Loucy (cell line): ENCODE data around the gene LCE2D.

ENCODE experiments used
- H2AFZ ChIP-seq: fragments of 200-600 bp; sonication (generic); 2 replicates; pipeline ENCODE4 v1.6.0; 2016; ENCODE audit warnings: antibody characterized with exemption, mild to moderate bottlenecking, low read length, moderate library complexity
- H3F3A ChIP-seq: fragments of 200-600 bp; 2 replicates; pipeline ENCODE4 v1.6.0; 2016; ENCODE audit warnings: antibody characterized with exemption, low read depth, mild to moderate bottlenecking
- H3K27me3 ChIP-seq: fragments of 200-600 bp; sonication (generic); 2 replicates; pipeline ENCODE4 v1.6.1; 2014; ENCODE audit warnings: low read length, mild to moderate bottlenecking; ENCODE audit not compliant: insufficient read depth, poor library complexity, severe bottlenecking
- H3K36me3 ChIP-seq: fragments of 200-600 bp; sonication (generic); 2 replicates; pipeline ENCODE4 v1.6.1; 2016; ENCODE audit warnings: low read length; ENCODE audit not compliant: insufficient read depth
- H3K4me1 ChIP-seq: fragments of 200-600 bp; sonication (generic); 2 replicates; pipeline ENCODE4 v1.5.1; 2014; ENCODE audit warnings: low read length, mild to moderate bottlenecking; ENCODE audit not compliant: insufficient read depth, poor library complexity, severe bottlenecking
- H3K4me2 ChIP-seq: fragments of 200-600 bp; sonication (generic); 2 replicates; pipeline ENCODE4 v1.6.0; 2014; ENCODE audit warnings: antibody characterized with exemption, low read length, low read depth, mild to moderate bottlenecking; ENCODE audit not compliant: poor library complexity, severe bottlenecking
- H3K4me3 ChIP-seq: fragments of 200-600 bp; sonication (generic); 2 replicates; pipeline ENCODE4 v1.5.1; 2014; ENCODE audit warnings: low read length, mild to moderate bottlenecking, mixed read lengths; ENCODE audit not compliant: poor library complexity, severe bottlenecking
- H3K79me2 ChIP-seq: fragments of 200-600 bp; sonication (generic); 2 replicates; pipeline ENCODE4 v1.6.1; 2014; ENCODE audit warnings: low read length; ENCODE audit not compliant: insufficient read depth
- H3K9ac ChIP-seq: fragments of 200-600 bp; sonication (generic); 2 replicates; pipeline ENCODE4 v1.6.0; 2014; ENCODE audit warnings: mild to moderate bottlenecking, low read depth, low read length, moderate library complexity; ENCODE audit not compliant: poor library complexity, severe bottlenecking
- H3K9me2 ChIP-seq: fragments of 200-600 bp; sonication (generic); replicated peaks from 2 replicates; pipeline ENCODE4 v1.6.1; 2016; ENCODE audit warnings: low read depth, low read length, mixed read lengths
- H3K9me3 ChIP-seq: fragments of 200-600 bp; sonication (generic); 2 replicates; pipeline ENCODE4 v1.6.1; 2014; ENCODE audit warnings: mild to moderate bottlenecking, antibody characterized with exemption, low read length, low read depth; ENCODE audit not compliant: insufficient read depth
- H4K20me1 ChIP-seq: fragments of 200-600 bp; sonication (generic); 2 replicates; pipeline ENCODE4 v1.6.0; 2014; ENCODE audit warnings: antibody characterized with exemption, low read length, mild to moderate bottlenecking; ENCODE audit not compliant: insufficient read depth, poor library complexity, severe bottlenecking
- EZH2phosphoT487 ChIP-seq: fragments of 200-600 bp; IDR thresholded peaks from 2 replicates; pipeline ENCODE4 v1.6.1; 2018; ENCODE audit warnings: antibody characterized with exemption, mild to moderate bottlenecking, moderate library complexity, borderline replicate concordance
- TF ChIP-seq, protein P1 (sequence below): fragments of 200-600 bp; sonication (generic); conservative IDR thresholded peaks from 2 replicates; pipeline ENCODE4 v1.5.1; 2014; ENCODE audit warnings: mild to moderate bottlenecking, antibody characterized with exemption, low read length

LCE2D gene, protein sequence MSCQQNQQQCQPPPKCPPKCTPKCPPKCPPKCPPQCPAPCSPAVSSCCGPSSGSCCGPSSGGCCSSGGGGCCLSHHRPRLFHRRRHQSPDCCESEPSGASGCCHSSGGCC

DNA sequence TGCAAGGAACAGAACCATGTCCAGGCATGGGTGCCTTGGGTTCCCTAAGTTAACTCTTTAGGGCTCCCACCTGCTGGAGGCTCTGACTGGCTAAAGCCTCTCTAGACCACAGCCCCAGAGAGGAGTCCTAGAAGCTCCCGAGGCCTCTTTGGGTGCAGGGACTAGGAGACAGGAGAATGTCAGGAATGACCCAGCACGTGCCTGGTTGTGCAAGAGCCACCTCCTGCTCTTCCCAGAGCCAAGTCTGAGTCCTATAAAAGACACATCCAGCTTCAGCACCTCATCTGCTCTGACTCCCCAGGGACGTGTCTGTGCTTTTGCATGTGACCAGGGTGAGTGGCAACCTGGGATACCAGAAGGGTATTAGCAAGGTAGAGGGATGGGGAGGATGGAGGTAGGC lies at the start of gene LCE2D:
LCE2D (plus strand) TSS at position 283 of the 400 bp plus-strand sequence. CDS start 726 bp downstream, outside the sequence.
- Histone ChIP-seq H3K9ac (no peak within 1 kb of the TSS), H3K9me3 (no peaks in the 10 kb centered on the region), H3K4me2 (no peak within 1 kb of the TSS), H3K27me3 (no peaks in the 10 kb centered on the region), H2AFZ (no peak within 1 kb of the TSS), H3K36me3 (no peaks in the 10 kb centered on the region), H3K9me2 (no peaks in the 10 kb centered on the region), H3K79me2 (no peaks in the 10 kb centered on the region), H3F3A (no peaks in the 10 kb centered on the region), H3K4me1 (no peaks in the 10 kb centered on the region), H4K20me1 (no peaks in the 10 kb centered on the region), H3K4me3 (no peak within 1 kb of the TSS)
- TF ChIP-seq, protein P1, sequence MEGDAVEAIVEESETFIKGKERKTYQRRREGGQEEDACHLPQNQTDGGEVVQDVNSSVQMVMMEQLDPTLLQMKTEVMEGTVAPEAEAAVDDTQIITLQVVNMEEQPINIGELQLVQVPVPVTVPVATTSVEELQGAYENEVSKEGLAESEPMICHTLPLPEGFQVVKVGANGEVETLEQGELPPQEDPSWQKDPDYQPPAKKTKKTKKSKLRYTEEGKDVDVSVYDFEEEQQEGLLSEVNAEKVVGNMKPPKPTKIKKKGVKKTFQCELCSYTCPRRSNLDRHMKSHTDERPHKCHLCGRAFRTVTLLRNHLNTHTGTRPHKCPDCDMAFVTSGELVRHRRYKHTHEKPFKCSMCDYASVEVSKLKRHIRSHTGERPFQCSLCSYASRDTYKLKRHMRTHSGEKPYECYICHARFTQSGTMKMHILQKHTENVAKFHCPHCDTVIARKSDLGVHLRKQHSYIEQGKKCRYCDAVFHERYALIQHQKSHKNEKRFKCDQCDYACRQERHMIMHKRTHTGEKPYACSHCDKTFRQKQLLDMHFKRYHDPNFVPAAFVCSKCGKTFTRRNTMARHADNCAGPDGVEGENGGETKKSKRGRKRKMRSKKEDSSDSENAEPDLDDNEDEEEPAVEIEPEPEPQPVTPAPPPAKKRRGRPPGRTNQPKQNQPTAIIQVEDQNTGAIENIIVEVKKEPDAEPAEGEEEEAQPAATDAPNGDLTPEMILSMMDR = no peak
- TF ChIP-seq EZH2phosphoT487 = no peak

- no peaks in the 10 kb centered on the region for H3K27me3 ChIP-seq
- no peaks in the 10 kb centered on the region for H3K9me2 ChIP-seq
- H3K36me3 ChIP-seq = no peaks in the 10 kb centered on the region
- no peak within 1 kb of the TSS for H3K9ac ChIP-seq
- no peak for TF ChIP-seq EZH2phosphoT487
- TF ChIP-seq, protein P1 = no peak
- H3K4me2 ChIP-seq = no peak within 1 kb of the TSS
- no peak within 1 kb of the TSS for H3K4me3 ChIP-seq
- no peaks in the 10 kb centered on the region for H3F3A ChIP-seq
- H3K4me1 ChIP-seq = no peaks in the 10 kb centered on the region
- H3K9me3 ChIP-seq = peaks cover 1% of the 10 kb centered on the region; the same call in 1 of the 2 replicates
- H3K79me2 ChIP-seq = no peaks in the 10 kb centered on the region
- H4K20me1 ChIP-seq = no peaks in the 10 kb centered on the region
- H2AFZ ChIP-seq = no peak within 1 kb of the TSS
Measured at GRCh38 chr1:152613511-152613910, 49.7 kb upstream of the LCE2D start, which contains the start of gene LCE3B. TSS of gene LCE3B (plus strand) at chr1:152613811. CDS start at chr1:152613811, 0 bp downstream.

- no peaks in the 10 kb centered on the region for H3K9me2 ChIP-seq
- H3K36me3 ChIP-seq = no peaks in the 10 kb centered on the region
- no peaks in the 10 kb centered on the region for H4K20me1 ChIP-seq
- H2AFZ ChIP-seq = no peak overlapping the region
- no peak overlapping the region for H3K4me2 ChIP-seq
- H3F3A ChIP-seq = no peaks in the 10 kb centered on the region
- peaks cover 10% of the 10 kb centered on the region; the same call in 1 of the 2 replicates for H3K9me3 ChIP-seq
- H3K27me3 ChIP-seq = no peaks in the 10 kb centered on the region
- no peaks in the 10 kb centered on the region for H3K4me1 ChIP-seq
- TF ChIP-seq, protein P1 = no peak
- TF ChIP-seq EZH2phosphoT487 = no peak
- H3K9ac ChIP-seq = no peak overlapping the region
- no peaks in the 10 kb centered on the region for H3K79me2 ChIP-seq
- no peak overlapping the region for H3K4me3 ChIP-seq
Measured at GRCh38 chr1:152621993-152622392, 41.2 kb upstream of the LCE2D start.
